ENCODE measurements around the gene RAP1A.
"Not testable (repeated sequence)": the region's sequence is repeated elsewhere in the genome, so short reads cannot be mapped to it uniquely, and the experiment has no call there.

RAP1A gene

DNA sequence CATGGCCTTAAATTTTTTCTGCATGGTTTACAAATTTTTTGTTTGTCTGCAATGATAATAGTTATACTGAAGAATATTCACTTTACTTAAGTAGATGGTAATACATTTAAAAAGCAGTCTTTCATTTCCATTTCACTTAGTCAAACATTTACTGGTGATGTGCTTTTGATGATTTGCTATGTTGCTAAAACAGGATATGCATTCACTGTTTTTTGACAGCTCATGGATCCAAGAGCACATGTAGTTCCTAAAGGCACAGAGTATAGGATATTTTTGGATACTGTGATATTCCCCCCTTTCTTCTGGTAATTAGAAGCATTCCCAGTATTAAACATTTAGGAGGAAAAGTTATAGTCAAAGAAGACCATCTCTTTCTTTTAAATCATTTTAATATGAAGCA, 45.9 kb downstream of the RAP1A start:
- DNase-seq (ENCODE audit: low read depth in 3 of 3): no peak

- no peak for DNase-seq (ENCODE audit: low read depth in 3 of 3)
Observed at GRCh38 chr1:111666828-111667227, 47.2 kb downstream of the RAP1A start.

- DNase-seq (ENCODE audit: low read depth in 3 of 3): no peak
Observed at GRCh38 chr1:111669268-111669667, 49.7 kb downstream of the RAP1A start.

- no peak for DNase-seq (ENCODE audit: low read depth in 3 of 3)
Observed at GRCh38 chr1:111671852-111672251, 52.3 kb downstream of the RAP1A start.

DNA sequence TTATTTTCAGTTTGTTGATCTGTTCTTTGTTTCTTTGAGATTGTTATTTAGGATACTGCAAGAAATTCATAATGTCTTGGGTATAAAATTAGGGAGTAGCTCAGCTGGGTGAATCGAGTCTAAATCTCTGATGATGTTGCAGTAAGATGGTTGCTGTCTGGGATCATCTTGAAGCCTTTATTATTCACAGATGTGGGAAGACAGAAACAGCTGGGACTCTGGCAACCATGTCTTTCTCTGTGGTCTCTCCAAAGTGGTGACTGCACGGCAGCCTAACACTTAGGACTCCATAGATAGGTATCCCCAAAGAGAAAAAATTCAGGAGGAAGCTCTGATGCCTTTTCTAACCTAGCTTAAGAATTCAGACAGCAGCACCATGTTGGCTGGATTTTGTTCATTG, 52.7 kb downstream of the RAP1A start:
- DNase-seq (ENCODE audit: low read depth in 3 of 3): no peak

GRCh38 chr1:111677604-111678003, 58.0 kb downstream of the RAP1A start:
- DNase-seq (ENCODE audit: low read depth in 3 of 3): no peak

- DNase-seq (ENCODE audit: low read depth in 3 of 3): no peak
Observed at GRCh38 chr1:111679541-111679940, 60.0 kb downstream of the RAP1A start.

DNA sequence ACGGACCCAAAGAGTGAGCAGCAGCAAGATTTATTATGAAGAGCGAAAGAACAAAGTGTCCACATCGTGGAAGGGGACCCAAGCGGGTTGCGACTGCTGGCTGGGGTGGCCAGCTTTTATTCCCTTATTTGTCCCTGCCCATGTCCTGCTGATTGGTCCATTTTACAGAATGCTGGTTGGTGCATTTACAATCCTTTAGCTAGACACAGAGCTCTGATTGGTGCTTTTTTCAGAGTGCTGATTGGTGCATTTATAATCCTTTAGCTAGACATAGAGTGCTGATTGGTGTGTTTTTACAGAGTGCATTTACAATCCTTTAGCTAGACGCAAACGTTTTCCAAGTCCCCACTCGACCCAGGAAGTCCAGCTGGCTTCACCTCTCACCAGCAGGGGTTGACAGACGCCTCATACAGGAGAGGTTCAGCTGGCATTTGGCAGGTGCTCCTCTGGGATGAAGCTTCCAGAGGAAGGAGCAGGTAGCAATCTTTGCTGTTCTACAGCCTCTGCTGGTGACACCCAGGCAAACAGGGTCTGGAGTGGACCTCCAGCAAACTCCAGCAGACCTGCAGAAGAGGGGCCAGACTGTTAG, 60.7 kb downstream of the RAP1A start:
- DNase-seq (ENCODE audit: low read depth in 3 of 3): not testable (repeated sequence)

- DNase-seq (ENCODE audit: low read depth in 3 of 3): not testable (repeated sequence)
Observed at GRCh38 chr1:111685293-111686153, 65.9 kb downstream of the RAP1A start.

DNA sequence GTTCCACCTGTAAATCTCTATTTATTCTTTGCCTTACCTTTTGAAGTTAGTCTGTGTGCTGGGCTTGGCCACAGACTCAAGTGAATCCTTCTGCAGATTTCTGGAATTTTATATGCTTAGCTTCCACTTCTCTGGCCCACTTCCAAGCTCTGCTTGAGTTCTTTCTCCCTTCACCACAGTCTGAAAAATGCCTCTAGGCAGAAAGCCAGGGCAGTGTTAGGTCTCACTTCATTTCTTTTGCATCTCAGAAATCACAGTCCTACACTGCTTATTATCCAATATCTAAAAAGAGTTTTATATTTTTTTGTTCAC, 70.7 kb downstream of the RAP1A start:
- no peak for DNase-seq (ENCODE audit: low read depth in 3 of 3)

- no peak for DNase-seq (ENCODE audit: low read depth in 3 of 3)
Observed at GRCh38 chr1:111691886-111692285, 72.3 kb downstream of the RAP1A start.

- no peak for DNase-seq (ENCODE audit: low read depth in 3 of 3)
Observed at GRCh38 chr1:111695801-111696200, 76.2 kb downstream of the RAP1A start.

- DNase-seq (ENCODE audit: low read depth in 3 of 3): no peak
Observed at GRCh38 chr1:111696330-111696729, 76.7 kb downstream of the RAP1A start.

DNA sequence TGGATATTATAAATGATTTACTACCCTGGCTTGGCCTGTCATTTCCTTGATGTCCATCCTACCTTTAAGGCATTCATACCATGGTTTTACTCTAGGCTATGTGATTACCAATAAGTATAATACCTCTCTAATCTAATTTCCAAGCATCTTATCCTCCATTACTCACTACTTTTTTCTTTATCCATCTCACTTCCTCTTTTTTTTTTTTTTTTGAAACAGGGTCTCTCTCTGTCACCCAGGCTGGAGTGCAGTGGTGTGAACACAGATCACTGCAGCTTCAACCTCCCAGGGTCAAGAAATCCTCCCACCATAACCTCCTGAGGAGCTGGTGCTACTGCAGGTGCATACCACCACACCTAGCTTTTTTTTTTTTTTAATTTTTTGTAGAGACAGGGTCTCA, 79.7 kb downstream of the RAP1A start:
- no peak for DNase-seq (ENCODE audit: low read depth in 3 of 3)

DNA sequence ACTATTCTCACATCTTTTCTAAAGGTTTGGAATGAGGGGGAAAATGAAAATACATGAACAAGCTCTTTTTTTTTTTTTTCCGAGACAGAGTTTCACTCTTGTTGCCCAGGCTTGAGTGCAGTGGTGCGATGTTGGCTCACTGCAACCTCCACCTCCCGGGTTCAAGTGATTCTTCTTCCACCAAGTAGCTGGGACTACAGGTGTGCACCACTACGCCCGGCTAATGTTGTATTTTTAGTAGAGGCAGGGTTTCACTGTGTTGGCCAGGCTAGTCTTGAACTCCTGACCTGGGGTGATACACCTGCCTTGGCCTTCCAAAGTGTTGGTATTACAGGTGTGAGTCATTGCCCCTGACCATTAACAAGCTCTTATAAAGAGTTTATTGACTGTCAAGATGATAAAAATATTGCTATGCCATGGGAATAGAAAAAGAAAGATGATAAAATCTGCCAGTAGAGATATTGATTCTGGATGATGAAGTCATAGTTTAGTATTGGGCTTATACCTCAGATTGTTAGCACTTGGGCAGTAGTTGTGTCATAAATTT, 83.0 kb downstream of the RAP1A start:
- no peak for DNase-seq (ENCODE audit: low read depth in 3 of 3)

GRCh38 chr1:111704240-111704639, 84.7 kb downstream of the RAP1A start:
- no peak for DNase-seq (ENCODE audit: low read depth in 3 of 3)

- no peak for DNase-seq (ENCODE audit: low read depth in 3 of 3)
Observed at GRCh38 chr1:111704776-111705175, 85.2 kb downstream of the RAP1A start.

- no peak for DNase-seq (ENCODE audit: low read depth in 3 of 3)
Observed at GRCh38 chr1:111705841-111706240, 86.3 kb downstream of the RAP1A start.

DNA sequence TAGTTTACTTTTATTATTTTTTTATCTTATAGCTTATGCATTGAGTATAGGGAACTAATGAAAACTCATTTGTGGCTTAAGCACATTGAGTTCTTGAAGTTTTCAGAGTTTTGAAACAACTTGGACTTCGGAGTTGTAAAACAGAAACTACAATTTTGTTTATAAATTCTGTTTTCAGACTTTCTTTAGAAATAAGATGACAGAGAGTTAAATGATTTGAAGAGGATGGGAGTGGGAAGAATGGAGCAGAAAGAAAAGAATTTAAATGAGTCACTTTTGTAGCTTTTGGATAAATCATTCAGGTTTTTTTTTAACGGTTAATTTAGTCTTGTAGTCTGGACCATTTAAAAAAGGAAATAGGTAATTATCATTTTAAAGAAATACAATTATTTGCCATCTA, 87.3 kb downstream of the RAP1A start:
- no peak for DNase-seq (ENCODE audit: low read depth in 3 of 3)

GRCh38 chr1:111707906-111708305, 88.3 kb downstream of the RAP1A start:
- no peak for DNase-seq (ENCODE audit: low read depth in 3 of 3)

GRCh38 chr1:111709986-111710385, 90.4 kb downstream of the RAP1A start:
- DNase-seq (ENCODE audit: low read depth in 3 of 3): no peak

DNA sequence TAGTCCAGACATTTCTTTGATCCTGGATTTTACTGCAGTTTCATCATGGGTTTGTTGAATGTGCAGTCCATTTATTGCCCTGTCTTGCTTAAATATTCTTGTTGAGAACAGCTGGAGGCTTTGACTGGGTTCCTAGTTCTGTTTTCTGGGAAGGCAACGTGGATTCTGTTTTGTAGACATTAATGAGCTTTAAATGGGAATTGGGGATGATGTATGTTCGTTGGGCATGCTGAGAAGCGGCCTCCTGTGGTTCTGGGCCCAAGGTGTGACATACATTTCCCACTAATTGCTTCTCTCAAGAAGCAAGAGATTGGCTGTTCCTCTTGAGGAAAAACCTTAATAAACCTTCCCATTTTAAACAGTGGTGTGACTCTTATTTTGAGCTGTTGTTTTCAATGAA, 96.7 kb downstream of the RAP1A start:
- no peak for DNase-seq (ENCODE audit: low read depth in 3 of 3)

DNA sequence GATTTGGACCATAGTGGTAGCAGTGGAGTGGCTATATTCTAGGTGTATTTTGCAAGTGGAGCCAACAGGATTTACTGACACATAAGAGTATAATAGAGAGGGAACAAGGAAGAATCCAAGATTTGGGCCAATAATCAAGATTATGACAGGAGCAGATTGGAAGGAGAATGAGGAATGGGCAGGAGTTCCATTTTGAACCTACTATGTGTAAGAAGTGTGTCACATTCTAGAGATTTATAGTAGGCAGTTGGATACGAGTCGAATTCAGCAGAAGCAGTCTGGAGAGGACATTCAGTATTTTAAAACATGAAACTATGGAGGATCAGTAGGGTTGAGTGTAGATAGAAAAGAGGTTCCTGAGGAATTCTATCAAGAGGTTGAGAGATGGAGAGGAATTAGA, 97.9 kb downstream of the RAP1A start:
- DNase-seq (ENCODE audit: low read depth in 3 of 3): no peak

All from stimulated activated CD4-positive, alpha-beta T cell treated with anti-CD3 and anti-CD28 coated beads, TNF-alpha, amount 100 ng/mL, for 48 hours (primary cell).